Liver (tissue), 3 donors: ENCODE data around the gene PRKN.

Source experiments
- RAD21 ChIP-seq, 2 donors: IDR thresholded peaks; 2 replicates each; pipeline ENCODE4 v1.6.1; 2016; ENCODE audit warnings: antibody characterized with exemption in 2 of 2, mild to moderate bottlenecking in 2 of 2
- REST ChIP-seq: IDR thresholded peaks from 2 replicates; pipeline ENCODE4 v1.6.1; 2016; ENCODE audit warnings: antibody characterized with exemption, mild to moderate bottlenecking
- SP1 ChIP-seq: IDR thresholded peaks from 2 replicates; pipeline ENCODE4 v1.6.1; 2018; ENCODE audit warnings: antibody characterized with exemption, mild to moderate bottlenecking
- TF ChIP-seq, protein P1 (sequence below): fragments of 150-350 bp; IDR thresholded peaks from 2 replicates; pipeline ENCODE4 v1.5.1; 2017; ENCODE audit warnings: improper control_type of control experiment, low read depth, low read length; ENCODE audit not compliant: missing input control
- TF ChIP-seq, protein P2 (sequence below): IDR thresholded peaks from 2 replicates; pipeline ENCODE4 v1.6.1; 2016; ENCODE audit warnings: antibody characterized with exemption
- donor health status: healthy.
- donor health status: healthy.

GRCh38 chr6:161434921-161435747, 1292.4 kb downstream of the PRKN start:
- TF ChIP-seq, protein P1, sequence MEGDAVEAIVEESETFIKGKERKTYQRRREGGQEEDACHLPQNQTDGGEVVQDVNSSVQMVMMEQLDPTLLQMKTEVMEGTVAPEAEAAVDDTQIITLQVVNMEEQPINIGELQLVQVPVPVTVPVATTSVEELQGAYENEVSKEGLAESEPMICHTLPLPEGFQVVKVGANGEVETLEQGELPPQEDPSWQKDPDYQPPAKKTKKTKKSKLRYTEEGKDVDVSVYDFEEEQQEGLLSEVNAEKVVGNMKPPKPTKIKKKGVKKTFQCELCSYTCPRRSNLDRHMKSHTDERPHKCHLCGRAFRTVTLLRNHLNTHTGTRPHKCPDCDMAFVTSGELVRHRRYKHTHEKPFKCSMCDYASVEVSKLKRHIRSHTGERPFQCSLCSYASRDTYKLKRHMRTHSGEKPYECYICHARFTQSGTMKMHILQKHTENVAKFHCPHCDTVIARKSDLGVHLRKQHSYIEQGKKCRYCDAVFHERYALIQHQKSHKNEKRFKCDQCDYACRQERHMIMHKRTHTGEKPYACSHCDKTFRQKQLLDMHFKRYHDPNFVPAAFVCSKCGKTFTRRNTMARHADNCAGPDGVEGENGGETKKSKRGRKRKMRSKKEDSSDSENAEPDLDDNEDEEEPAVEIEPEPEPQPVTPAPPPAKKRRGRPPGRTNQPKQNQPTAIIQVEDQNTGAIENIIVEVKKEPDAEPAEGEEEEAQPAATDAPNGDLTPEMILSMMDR: no peak
- TF ChIP-seq SP1: peak; percentile 13
- TF ChIP-seq, protein P2, sequence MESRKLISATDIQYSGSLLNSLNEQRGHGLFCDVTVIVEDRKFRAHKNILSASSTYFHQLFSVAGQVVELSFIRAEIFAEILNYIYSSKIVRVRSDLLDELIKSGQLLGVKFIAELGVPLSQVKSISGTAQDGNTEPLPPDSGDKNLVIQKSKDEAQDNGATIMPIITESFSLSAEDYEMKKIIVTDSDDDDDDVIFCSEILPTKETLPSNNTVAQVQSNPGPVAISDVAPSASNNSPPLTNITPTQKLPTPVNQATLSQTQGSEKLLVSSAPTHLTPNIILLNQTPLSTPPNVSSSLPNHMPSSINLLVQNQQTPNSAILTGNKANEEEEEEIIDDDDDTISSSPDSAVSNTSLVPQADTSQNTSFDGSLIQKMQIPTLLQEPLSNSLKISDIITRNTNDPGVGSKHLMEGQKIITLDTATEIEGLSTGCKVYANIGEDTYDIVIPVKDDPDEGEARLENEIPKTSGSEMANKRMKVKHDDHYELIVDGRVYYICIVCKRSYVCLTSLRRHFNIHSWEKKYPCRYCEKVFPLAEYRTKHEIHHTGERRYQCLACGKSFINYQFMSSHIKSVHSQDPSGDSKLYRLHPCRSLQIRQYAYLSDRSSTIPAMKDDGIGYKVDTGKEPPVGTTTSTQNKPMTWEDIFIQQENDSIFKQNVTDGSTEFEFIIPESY: no peak
- no peak for TF ChIP-seq RAD21 (IDR thresholded peaks at IDR 0.05)
- TF ChIP-seq REST: no peak
